Skeletal muscle cell (primary cell): ENCODE data around the gene FMNL2.
A peak's percentile ranks its signal among the peaks of the same experiment; 100 is the strongest.
"Not testable (repeated sequence)": the region's sequence is repeated elsewhere in the genome, so short reads cannot be mapped to it uniquely, and the experiment has no call there.

Experiments
- DNase-seq: peaks from one replicate; pipeline ENCODE4 v3.0.0-alpha.2; 2010; ENCODE audit warnings: low read depth
- H3K4me3 ChIP-seq: 2 replicates; pipeline ENCODE4 v1.5.1; 2011; ENCODE audit warnings: low read depth, mild to moderate bottlenecking, control low read depth, low read length, moderate library complexity

The FMNL2 gene

GRCh38 chr2:152499896-152500735 is 165.1 kb downstream of the FMNL2 start:
- no peak overlapping the region for H3K4me3 ChIP-seq
- peak; percentile 97 for DNase-seq

GRCh38 chr2:152500772-152501171 is 165.8 kb downstream of the FMNL2 start:
- DNase-seq: no peak

GRCh38 chr2:152501666-152502065 is 166.7 kb downstream of the FMNL2 start:
- no peak for DNase-seq
- H3K4me3 ChIP-seq: no peak overlapping the region

More at GRCh38 chr2:152500772-152501171, 165.8 kb downstream of the FMNL2 start:
- no peak overlapping the region for H3K4me3 ChIP-seq

GRCh38 chr2:152504618-152505017 is 169.6 kb downstream of the FMNL2 start:
- no peak overlapping the region for H3K4me3 ChIP-seq
- no peak for DNase-seq

- no peak for DNase-seq
- H3K4me3 ChIP-seq: no peak overlapping the region
Observed at GRCh38 chr2:152505495-152505906, 170.5 kb downstream of the FMNL2 start.

GRCh38 chr2:152506843-152507242 is 171.9 kb downstream of the FMNL2 start:
- no peak overlapping the region for H3K4me3 ChIP-seq
- DNase-seq: no peak

- no peak for DNase-seq
- H3K4me3 ChIP-seq: no peak overlapping the region
Observed at GRCh38 chr2:152507907-152508306, 172.9 kb downstream of the FMNL2 start.

- H3K4me3 ChIP-seq: no peak overlapping the region
- DNase-seq: peak; percentile 93
Observed at GRCh38 chr2:152508446-152508845, 173.5 kb downstream of the FMNL2 start.

- H3K4me3 ChIP-seq: no peak overlapping the region
- DNase-seq: no peak
Observed at GRCh38 chr2:152509772-152510491, 175.0 kb downstream of the FMNL2 start.

GRCh38 chr2:152510621-152511020 is 175.6 kb downstream of the FMNL2 start:
- no peak for DNase-seq

GRCh38 chr2:152511981-152512380 is 177.0 kb downstream of the FMNL2 start:
- DNase-seq: no peak

More at GRCh38 chr2:152510621-152511020, 175.6 kb downstream of the FMNL2 start:
- H3K4me3 ChIP-seq: no peak overlapping the region

GRCh38 chr2:152513029-152513428 is 178.1 kb downstream of the FMNL2 start:
- DNase-seq: no peak
- H3K4me3 ChIP-seq: no peak overlapping the region

More at GRCh38 chr2:152511981-152512380, 177.0 kb downstream of the FMNL2 start:
- H3K4me3 ChIP-seq: no peak overlapping the region

- no peak overlapping the region for H3K4me3 ChIP-seq
- no peak for DNase-seq
Observed at GRCh38 chr2:152513681-152514080, 178.7 kb downstream of the FMNL2 start.

GRCh38 chr2:152518034-152518433 is 183.1 kb downstream of the FMNL2 start:
- no peak for DNase-seq
- no peak overlapping the region for H3K4me3 ChIP-seq

- H3K4me3 ChIP-seq: no peak overlapping the region
- no peak for DNase-seq
Observed at GRCh38 chr2:152518641-152519580, 183.9 kb downstream of the FMNL2 start.

GRCh38 chr2:152519581-152519952 is 184.6 kb downstream of the FMNL2 start:
- no peak for DNase-seq
- H3K4me3 ChIP-seq: no peak overlapping the region

GRCh38 chr2:152520759-152521158 is 185.8 kb downstream of the FMNL2 start:
- DNase-seq: no peak

GRCh38 chr2:152522446-152522845 is 187.5 kb downstream of the FMNL2 start:
- not testable (repeated sequence) for H3K4me3 ChIP-seq

More at GRCh38 chr2:152520759-152521158, 185.8 kb downstream of the FMNL2 start:
- no peak overlapping the region for H3K4me3 ChIP-seq

GRCh38 chr2:152523091-152523490 is 188.1 kb downstream of the FMNL2 start:
- DNase-seq: peak; percentile 54
- H3K4me3 ChIP-seq: no peak overlapping the region

More at GRCh38 chr2:152522446-152522845, 187.5 kb downstream of the FMNL2 start:
- DNase-seq: not testable (repeated sequence)
